SK-N-SH (cell line): ENCODE results near the gene GPR55. TPM values are rescaled to one million over a fixed set of nuclear protein-coding genes. Genes with fewer than 3 reads are reported as not detected.

Source experiments
- CTCF ChIA-PET: fragments of 300-600, 350-600 bp; formaldehyde crosslinking; extraction: SDS; loops from one replicate; lab custom pipeline; 2021; lab: Yijun Ruan, JAX
- POLR2A ChIA-PET: fragments of 350-600 bp; sonication (Branson Sonifier 250); formaldehyde crosslinking; extraction: SDS; loops from one replicate; lab custom pipeline; 2020; ENCODE audit warnings: antibody characterized with exemption, inconsistent platforms; lab: Yijun Ruan, JAX
- DNase-seq: peaks from one replicate; pipeline ENCODE4 v3.0.0; 2012
- H2AFZ ChIP-seq: fragments of 200-600 bp; sonication (generic); 2 replicates; pipeline ENCODE4 v1.8.1; 2016; ENCODE audit warnings: antibody characterized with exemption, mild to moderate bottlenecking, low read depth
- H3F3A ChIP-seq: fragments of 200-600 bp; sonication (generic); replicated peaks from 2 replicates; pipeline ENCODE3; 2016; ENCODE audit warnings: antibody characterized with exemption, mild to moderate bottlenecking; ENCODE audit not compliant: insufficient read depth
- H3K27ac ChIP-seq, 2 experiments: fragments of 200-500 bp in 1 of 2; fragments of 200-600 bp in 1 of 2; sonication (Bioruptor generic) in 1 of 2; sonication (generic), shearing (Covaris generic) in 1 of 2; 2 replicates each; pipeline versions ENCODE4 v1.5.1 to v1.6.1; 2014 to 2016; ENCODE audit warnings: low read depth in 2 of 2, inconsistent platforms in 1 of 2, low read length in 1 of 2, mild to moderate bottlenecking in 1 of 2, mixed read lengths in 1 of 2
- H3K27me3 ChIP-seq: fragments of 200-600 bp; sonication (generic), shearing (Covaris generic); 2 replicates; pipeline ENCODE4 v1.6.1; 2016; ENCODE audit warnings: mixed run types; ENCODE audit not compliant: insufficient read depth
- H3K36me3 ChIP-seq, 2 experiments: fragments of 200-500 bp in 1 of 2; fragments of 200-600 bp in 1 of 2; sonication (Bioruptor generic) in 1 of 2; sonication (generic) in 1 of 2; replicated peaks in 1 of 2; 2 replicates each; pipeline versions ENCODE3 to v1.5.1; 2014 to 2016; ENCODE audit warnings: low read length in 1 of 2, mild to moderate bottlenecking in 1 of 2; ENCODE audit not compliant: insufficient read depth in 2 of 2, control insufficient read depth in 1 of 2
- H3K4me1 ChIP-seq, 2 experiments: fragments of 200-500 bp in 1 of 2; fragments of 200-600 bp in 1 of 2; sonication (Bioruptor generic) in 1 of 2; sonication (generic), shearing (Covaris generic) in 1 of 2; 2 replicates each; pipeline versions ENCODE4 v1.5.1 to v1.6.1; 2014 to 2016; ENCODE audit warnings: low read depth in 1 of 2, low read length in 1 of 2, mixed run types in 1 of 2; ENCODE audit not compliant: insufficient read depth in 2 of 2, control insufficient read depth in 1 of 2
- H3K4me2 ChIP-seq: fragments of 200-600 bp; sonication (generic), shearing (Covaris generic); 2 replicates; pipeline ENCODE4 v1.6.1; 2017; ENCODE audit warnings: mixed run types
- H3K4me3 ChIP-seq, 2 experiments: fragments of 200-500 bp in 1 of 2; fragments of 200-600 bp in 1 of 2; sonication (Bioruptor generic) in 1 of 2; sonication (generic), shearing (Covaris generic) in 1 of 2; 2 replicates each; pipeline versions ENCODE4 v1.5.1 to v1.8.1; 2014 to 2016; ENCODE audit warnings: low read depth in 2 of 2, inconsistent platforms in 1 of 2, low read length in 1 of 2, mild to moderate bottlenecking in 1 of 2, mixed read lengths in 1 of 2, moderate library complexity in 1 of 2
- H3K79me2 ChIP-seq: fragments of 200-600 bp; sonication (generic); 2 replicates; pipeline ENCODE4 v1.8.1; 2017; ENCODE audit warnings: mild to moderate bottlenecking; ENCODE audit not compliant: insufficient read depth
- H3K9ac ChIP-seq: fragments of 200-600 bp; sonication (generic); 2 replicates; pipeline ENCODE4 v1.6.1; 2017; ENCODE audit warnings: mixed run types
- H3K9me2 ChIP-seq: fragments of 200-600 bp; sonication (generic); 2 replicates; pipeline ENCODE4 v1.6.1; 2017; ENCODE audit warnings: mixed run types
- H3K9me3 ChIP-seq: fragments of 200-600 bp; sonication (generic); 2 replicates; pipeline ENCODE4 v1.6.1; 2017; ENCODE audit warnings: mixed run types, mild to moderate bottlenecking, moderate library complexity
- H4K20me1 ChIP-seq: fragments of 200-600 bp; sonication (generic); 2 replicates; pipeline ENCODE4 v1.6.1; 2017; ENCODE audit warnings: mild to moderate bottlenecking, mixed run types; ENCODE audit not compliant: insufficient read depth
- CTCF ChIP-seq: fragments of 200-600 bp; sonication (generic); IDR thresholded peaks from 2 replicates; pipeline ENCODE4 v1.6.1; 2017; ENCODE audit warnings: antibody characterized with exemption, mild to moderate bottlenecking, moderate library complexity
- ELF1 ChIP-seq: IDR thresholded peaks from 2 replicates; pipeline ENCODE4 v1.4.0; 2012
- FOXJ3 ChIP-seq: sonication (generic); formaldehyde crosslinking; IDR thresholded peaks from 2 replicates; pipeline ENCODE4 v1.5.1; 2020; ENCODE audit warnings: mild to moderate bottlenecking, missing genetic modification reagents
- FOXM1 ChIP-seq: IDR thresholded peaks from 2 replicates; pipeline ENCODE4 v1.4.0; 2012; ENCODE audit warnings: low read depth, mild to moderate bottlenecking
- IRF3 ChIP-seq: fragments of 150-350 bp; IDR thresholded peaks from 2 replicates; pipeline ENCODE4 v1.6.1; 2016; ENCODE audit warnings: mild to moderate bottlenecking, low read depth, low read length
- MAX ChIP-seq: IDR thresholded peaks from 2 replicates; pipeline ENCODE4 v1.4.0; 2012; ENCODE audit warnings: low read depth
- MXI1 ChIP-seq: IDR thresholded peaks from 2 replicates; pipeline ENCODE4 v1.6.1; 2012; ENCODE audit warnings: mild to moderate bottlenecking, low read depth, low read length, improper control_type of control experiment
- REST ChIP-seq: IDR thresholded peaks from 2 replicates; pipeline ENCODE4 v1.6.1; 2012; ENCODE audit warnings: mild to moderate bottlenecking, low read depth, low read length, moderate library complexity
- RFX5 ChIP-seq: IDR thresholded peaks from 2 replicates; pipeline ENCODE4 v1.6.1; 2012; ENCODE audit warnings: mild to moderate bottlenecking, improper control_type of control experiment, low read length
- SIN3A ChIP-seq: IDR thresholded peaks from 2 replicates; pipeline ENCODE4 v1.6.1; 2012; ENCODE audit warnings: low read depth, mild to moderate bottlenecking, low read length, moderate library complexity, borderline replicate concordance
- SMC3 ChIP-seq: IDR thresholded peaks from 2 replicates; pipeline ENCODE4 v1.6.1; 2012; ENCODE audit warnings: low read depth, low read length, improper control_type of control experiment
- TAF1 ChIP-seq: IDR thresholded peaks from 2 replicates; pipeline ENCODE4 v1.6.1; 2012; ENCODE audit warnings: low read depth, mild to moderate bottlenecking, low read length, moderate library complexity, borderline replicate concordance
- TCF12 ChIP-seq: IDR thresholded peaks from 2 replicates; pipeline ENCODE4 v1.4.0; 2012
- USF1 ChIP-seq: IDR thresholded peaks from 2 replicates; pipeline ENCODE4 v1.4.0; 2012; ENCODE audit warnings: low read depth, borderline replicate concordance
- YY1 ChIP-seq: IDR thresholded peaks from 2 replicates; pipeline ENCODE4 v1.4.0; 2012; ENCODE audit warnings: low read depth, mild to moderate bottlenecking
- WGBS: methylation state at CpG from one replicate; pipeline ENCODE4 v1.1.6; 2017; ENCODE audit warnings: low lambda C conversion rate; 5-methylcytosine and 5-hydroxymethylcytosine counted together
- polyA plus RNA-seq, 3 experiments: library from polyadenylated mRNA; depleted of rRNA; stranded (reverse); fragments of >200 nt; gene quantifications; 2 replicates each; pipeline ENCODE4 v1.2.3, GENCODE V29; 2012

Gene GPR55
- polyA plus RNA-seq, 1 of the 3 experiments (the other 2 are of a cell fraction) = not detected

- H3K4me2 ChIP-seq = no peak overlapping the region
- H3K27ac ChIP-seq = no peak overlapping the region
- no peaks in the 10 kb centered on the region for H3K36me3 ChIP-seq
- TF ChIP-seq RFX5 (no peak), FOXJ3 (no peak), REST (no peak), TCF12 (no peak), TAF1 (no peak), YY1 (no peak), SIN3A (no peak), SMC3 (no peak), IRF3 (no peak), ELF1 (no peak), MAX (no peak), FOXM1 (no peak), MXI1 (no peak), USF1 (no peak), CTCF (no peak)
- CTCF ChIA-PET = interaction anchor here (1.6 to 3.6 kb wide), 2 partner anchors 24 to 41 kb away, joined by 4 to 18 read pairs; no protein-coding TSS in a partner anchor
- H3K9me3 ChIP-seq = no peaks in the 10 kb centered on the region
- H3K79me2 ChIP-seq = no peaks in the 10 kb centered on the region; the same call in 1 of the 2 replicates
- no peak overlapping the region for H2AFZ ChIP-seq
- no peak overlapping the region for H3K9ac ChIP-seq
- H3K4me1 ChIP-seq = peaks cover 0 to 13% of the 10 kb centered on the region in 2 experiments; a peak in 2 of 4 replicates
- H3K4me3 ChIP-seq = no peak overlapping the region
- no peaks in the 10 kb centered on the region for H3K27me3 ChIP-seq
- H3F3A ChIP-seq = no peaks in the 10 kb centered on the region
- H3K9me2 ChIP-seq = no peaks in the 10 kb centered on the region
- POLR2A ChIA-PET = interaction anchor here (1.2 kb wide), 1 partner anchor 21 kb away, joined by 3 read pairs; no protein-coding TSS in a partner anchor
- DNase-seq = no peak
- 80% methylated on average over 14 of the region's 14 CpGs for WGBS
- no peaks in the 10 kb centered on the region for H4K20me1 ChIP-seq
Measured at GRCh38 chr2:230888824-230889400, 36.1 kb downstream of the GPR55 start.
